GM19455 (cell line): ENCODE results near the gene TUBA1B.
"Not testable (repeated sequence)": the region's sequence is repeated elsewhere in the genome, so short reads cannot be mapped to it uniquely, and the experiment has no call there.

Source experiments
- ATAC-seq: cut with Tn5 transposase; IDR thresholded peaks from one replicate; pipeline ENCODE4 v1.9.1; 2021; ENCODE audit not compliant: unreplicated experiment

The TUBA1B gene

DNA sequence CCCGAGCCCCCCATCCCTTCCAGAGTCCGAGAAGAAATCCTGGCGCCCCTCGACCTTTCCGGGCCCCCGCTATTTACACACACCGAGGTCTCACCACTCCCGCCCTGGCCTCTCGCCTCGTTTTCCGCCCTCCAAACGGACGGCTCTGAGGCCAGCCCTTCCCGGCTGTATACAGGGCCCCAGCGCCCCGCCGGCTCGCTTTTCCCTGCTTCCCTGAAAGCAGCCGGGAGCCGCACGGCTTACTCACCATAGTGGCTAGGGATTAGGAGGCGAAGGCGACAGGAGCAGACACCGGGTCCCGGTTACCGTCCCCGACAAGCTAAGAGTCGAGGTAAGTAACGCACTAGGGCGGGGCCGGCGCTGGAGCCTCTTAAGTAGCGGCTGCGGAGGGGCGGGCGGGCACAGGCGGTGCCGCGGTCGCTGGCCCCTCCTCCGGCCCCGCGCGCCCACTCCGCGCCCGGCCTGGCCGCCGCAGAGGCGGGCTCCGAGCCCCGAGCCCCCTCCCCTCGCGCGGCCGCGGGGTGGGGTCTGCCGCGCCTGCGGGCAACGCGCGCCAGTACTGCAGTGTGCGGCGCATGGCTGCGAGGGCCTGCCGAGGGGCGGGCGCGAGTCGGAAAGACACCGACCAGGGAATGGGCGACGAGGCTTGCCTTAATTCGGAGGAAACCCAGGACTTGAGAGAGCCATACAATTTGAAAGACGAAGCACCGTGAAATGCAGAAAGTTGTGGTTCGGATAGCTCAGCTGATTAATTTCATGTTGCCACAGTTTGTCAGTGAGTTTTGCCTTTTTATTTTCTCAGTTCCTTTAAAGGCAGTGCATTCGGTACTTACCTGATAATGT lies at the start of gene TUBA1B:
Gene TUBA1B, minus strand, starts transcription at position 345 of the 843 bp plus-strand sequence. Its CDS starts 95 bp downstream, at position 250.
- peak; percentile 62 for ATAC-seq

DNA sequence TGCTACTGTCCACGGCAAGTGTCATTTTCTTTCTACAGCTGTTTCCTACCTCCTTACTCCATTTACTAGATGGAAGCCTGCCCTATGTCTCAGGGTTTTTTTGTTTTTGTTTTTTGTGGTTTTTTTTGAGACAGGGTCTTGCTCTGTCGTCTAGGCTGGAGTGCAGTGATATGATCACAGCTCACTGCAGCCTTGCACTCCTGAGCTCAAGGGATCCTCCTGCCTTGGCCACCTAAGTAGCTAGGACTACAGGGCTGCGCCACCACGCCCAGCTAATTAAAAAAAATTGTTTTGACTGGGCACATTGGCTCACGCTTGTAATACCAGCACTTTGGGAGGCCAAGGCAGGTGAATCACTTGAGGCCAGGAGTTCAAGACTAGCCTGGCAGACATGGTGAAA lies 43.0 kb upstream of the TUBA1B start:
- no peak for ATAC-seq

DNA sequence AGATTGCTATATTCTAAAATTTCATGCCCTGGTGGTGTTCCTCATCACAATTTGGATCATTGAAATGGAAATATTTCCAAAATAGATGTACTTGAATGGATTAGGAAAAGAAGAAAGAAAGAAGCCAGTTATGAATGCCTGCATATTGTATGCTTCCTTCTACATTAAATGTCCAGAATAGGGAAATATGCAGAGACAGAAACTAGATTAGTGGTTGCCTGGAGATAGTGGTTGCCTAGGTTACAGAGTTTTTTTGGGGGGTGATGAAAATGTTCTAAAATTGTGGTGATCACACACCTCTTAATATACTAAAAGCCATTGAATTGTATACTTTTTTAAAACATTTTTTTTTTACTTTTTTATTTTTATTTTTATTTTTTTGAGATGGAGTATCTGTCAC lies 39.7 kb upstream of the TUBA1B start:
- no peak for ATAC-seq

DNA sequence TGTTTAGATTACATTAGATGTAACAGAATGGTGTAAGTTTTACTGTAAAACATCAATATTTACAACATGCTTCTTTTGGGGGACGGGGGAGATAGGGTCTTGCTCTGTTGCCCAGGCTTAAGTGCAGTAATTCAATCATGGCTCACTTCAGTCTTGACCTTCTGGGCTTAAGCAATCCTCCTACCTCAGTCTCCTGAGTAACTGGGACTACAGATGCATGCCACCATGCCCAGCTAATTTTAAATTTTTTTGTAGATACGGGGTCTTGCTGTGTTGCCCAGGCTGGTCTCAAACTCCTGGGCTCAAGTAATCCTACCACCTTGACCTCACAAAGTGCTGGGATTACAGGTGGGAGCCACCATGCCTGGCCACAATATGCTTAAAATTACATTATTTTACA lies 33.9 kb upstream of the TUBA1B start:
- no peak for ATAC-seq

DNA sequence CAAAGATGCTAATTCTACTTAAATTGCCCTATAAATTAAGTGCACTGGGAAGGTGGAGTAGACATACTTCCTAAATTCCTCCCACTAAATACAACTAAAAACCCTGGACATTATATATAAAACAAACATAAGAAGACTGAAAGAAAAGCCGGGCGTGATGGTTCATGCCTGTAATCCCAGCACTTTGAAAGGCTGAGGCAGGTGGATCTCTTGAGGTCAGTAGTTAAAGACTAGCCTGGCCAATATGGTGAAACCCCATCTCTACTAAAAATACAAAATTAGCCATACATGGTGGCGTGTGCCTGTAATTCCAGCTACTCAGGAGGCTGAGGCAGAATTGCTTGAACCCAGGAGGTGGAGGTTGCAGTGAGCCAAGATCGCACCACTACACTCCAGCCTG lies 30.7 kb upstream of the TUBA1B start:
- ATAC-seq = not testable (repeated sequence)

DNA sequence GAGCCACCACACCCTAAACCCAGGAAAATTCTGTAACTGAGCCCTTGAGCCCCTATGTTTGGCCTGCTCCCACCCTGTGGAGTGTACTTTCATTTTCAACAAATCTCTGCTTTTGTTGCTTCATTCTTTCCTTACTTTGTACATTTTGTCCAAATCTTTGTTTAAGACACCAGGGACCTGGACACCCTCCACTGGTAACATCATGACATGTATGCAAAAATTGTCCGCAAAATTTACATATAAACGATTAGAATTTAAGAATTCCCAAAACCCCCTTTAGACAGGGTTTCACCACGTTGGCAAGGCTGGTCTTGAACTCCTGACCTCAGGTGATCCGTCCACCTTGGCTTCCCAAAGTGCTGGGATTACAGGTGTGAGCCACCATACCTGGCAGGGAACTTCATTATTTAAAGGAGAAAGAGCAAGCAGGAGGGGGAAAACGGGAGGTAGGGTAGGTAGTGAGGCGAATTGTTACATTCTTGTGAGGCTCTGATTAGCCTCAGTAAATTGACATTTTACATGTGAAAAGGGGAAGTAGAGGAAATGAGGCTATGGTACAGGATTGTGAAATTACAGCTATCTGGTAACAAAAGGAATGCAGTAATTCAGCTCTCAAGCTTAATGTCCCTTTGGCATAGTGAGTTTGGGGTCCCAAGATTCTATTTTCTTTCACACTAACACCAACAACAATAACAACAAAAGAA lies 30.0 kb upstream of the TUBA1B start:
- no peak for ATAC-seq

DNA sequence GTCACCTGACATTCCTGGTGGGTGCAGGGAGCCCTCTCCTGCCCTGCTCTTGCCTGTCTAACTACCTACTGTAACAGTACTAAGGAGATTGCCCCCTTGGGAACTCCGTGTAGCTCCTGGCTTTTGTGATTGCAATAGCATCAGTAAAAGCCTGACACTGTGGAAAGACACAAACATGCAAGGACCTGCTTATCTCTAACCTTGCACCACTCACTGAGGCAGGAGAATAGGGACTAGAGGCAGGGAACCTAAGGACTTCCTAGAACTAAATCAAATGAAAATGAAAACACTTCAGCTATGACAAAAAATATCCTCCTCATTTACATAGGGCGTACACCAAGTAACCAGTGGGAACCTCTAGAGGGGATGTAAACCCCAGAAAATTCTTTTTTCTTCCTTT lies 29.2 kb upstream of the TUBA1B start:
- no peak for ATAC-seq

DNA sequence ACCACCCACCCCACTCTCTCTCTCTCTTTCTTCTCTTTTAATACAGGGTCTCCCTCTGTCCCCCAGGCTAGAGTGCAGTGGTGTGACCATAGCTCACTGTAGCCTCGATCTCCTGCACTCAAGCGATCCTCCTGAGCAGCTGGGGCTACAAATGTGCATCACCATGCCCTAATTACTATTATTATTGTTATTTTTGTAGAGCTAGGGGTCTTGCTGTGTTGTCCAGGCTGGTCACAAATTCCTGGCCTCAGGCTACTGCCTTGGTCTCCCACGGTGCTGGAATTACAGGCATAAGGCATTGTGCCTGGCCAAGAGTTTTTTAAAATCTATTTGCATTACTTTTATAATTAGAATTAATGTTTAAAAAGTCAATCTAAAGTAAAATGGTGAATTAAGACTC lies 23.0 kb upstream of the TUBA1B start:
- no peak for ATAC-seq

DNA sequence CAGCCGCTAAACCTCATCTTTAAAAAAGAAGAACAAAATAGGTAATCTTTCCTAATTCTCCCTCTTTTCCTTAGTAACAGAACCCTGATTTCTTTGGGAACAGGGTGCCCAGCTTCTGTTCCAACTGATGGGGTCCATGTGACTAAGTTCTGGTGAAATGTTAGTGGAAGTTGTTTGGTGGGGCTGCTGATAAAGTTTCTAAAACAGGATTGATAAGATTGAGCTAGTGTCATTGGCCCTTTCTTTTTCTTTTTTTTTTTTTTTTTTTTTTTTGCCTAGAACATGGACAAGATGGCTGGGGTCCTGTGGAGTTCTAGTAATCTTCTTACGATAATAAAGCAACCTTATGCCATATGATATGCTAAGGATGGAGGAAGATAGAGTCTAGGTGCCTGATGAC lies 16.2 kb upstream of the TUBA1B start:
- ATAC-seq = no peak

DNA sequence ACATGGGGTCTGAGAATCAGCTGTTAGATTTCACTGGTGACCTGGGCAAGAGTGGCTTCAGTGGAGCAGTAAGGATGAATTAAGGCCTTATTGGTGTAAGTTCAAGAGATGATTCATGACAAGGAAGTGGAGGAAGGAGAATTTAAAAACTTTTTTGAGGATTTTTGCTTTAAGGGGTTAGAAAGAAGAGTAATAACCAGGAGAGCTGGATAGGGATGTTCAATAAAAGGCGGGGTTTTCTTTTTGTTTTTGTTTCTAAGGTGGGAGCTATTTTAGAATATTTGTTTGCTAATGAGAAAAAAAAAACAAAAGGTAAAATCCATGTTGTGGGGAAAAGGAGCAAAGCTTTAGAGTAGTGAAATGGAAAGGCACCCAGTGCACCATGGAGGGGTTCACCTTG lies 15.2 kb upstream of the TUBA1B start:
- no peak for ATAC-seq

DNA sequence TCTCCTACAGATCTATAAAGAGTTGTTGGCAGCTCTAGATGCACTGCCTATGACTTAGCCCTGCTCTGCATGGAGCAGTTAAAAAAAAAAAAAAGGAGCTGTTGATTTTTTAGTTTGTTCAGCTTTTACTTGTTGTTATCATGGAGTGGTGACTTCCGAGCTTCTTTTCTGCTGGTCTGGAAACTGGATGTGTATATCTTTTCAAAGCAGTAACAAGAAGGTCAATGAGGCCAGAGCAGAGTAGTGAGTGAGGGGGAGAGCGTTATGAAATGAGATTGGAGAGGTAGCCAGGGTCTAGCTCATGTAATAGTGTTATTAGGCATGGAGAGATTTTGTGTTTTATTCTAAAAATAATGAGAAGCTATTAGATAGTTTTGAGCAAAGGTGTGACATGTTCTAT lies 13.2 kb upstream of the TUBA1B start:
- no peak for ATAC-seq

DNA sequence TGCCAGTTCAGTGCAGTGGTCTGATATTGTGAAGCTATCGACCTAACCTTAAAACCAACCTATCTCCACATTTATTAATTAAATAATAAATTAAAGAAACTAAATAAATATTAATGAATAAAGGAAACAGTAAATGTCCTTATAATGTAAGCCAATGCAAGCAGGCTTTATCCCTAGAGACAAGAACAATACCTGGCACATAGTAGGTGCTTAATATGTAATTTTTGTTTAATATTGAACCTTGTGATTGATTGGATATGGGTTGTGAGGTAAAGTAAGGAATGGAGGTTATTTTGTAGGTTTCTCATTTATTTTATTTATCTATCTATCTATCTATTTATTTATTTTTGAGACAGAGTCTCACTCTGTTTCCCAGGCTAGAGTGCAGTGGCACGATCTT lies 7.8 kb upstream of the TUBA1B start:
- no peak for ATAC-seq

DNA sequence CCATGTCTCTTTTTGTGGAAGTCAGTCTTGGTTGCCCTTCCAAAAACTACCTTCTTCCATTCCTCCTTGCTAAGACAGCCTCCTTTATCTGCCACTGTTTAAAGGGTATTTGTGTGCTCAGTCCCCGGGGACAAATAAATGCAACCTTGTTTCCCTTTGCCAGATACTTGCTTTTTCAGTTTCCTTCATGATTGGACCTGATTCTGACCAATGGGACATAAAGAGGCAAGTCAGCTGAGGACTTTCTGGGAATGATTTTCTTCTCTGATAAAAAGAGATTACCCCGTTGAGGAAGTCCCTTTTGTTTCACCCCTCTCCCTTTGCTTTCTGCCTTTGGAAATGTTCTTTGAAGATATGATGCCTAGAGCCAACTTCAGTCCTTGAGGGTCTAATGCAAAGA lies 7.4 kb upstream of the TUBA1B start:
- ATAC-seq = no peak

DNA sequence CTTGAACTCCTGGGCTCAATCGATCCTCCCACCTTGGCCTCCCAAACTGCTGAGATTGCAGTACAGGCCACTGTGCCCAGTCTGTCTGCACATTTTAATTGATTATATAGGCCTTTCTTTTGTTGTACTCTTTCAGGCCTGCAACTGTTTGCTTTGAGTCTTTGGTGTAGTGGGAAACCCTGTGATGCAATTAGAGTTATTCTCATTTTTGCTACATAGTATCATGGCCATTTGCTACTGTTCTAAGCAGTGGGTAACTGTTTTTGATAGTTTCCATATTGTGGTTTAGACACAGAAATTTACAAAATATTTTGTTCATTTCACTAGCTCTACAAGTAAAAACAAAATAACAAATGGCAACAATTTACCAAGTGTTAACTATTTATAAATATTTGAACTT lies 6.3 kb upstream of the TUBA1B start:
- no peak for ATAC-seq

DNA sequence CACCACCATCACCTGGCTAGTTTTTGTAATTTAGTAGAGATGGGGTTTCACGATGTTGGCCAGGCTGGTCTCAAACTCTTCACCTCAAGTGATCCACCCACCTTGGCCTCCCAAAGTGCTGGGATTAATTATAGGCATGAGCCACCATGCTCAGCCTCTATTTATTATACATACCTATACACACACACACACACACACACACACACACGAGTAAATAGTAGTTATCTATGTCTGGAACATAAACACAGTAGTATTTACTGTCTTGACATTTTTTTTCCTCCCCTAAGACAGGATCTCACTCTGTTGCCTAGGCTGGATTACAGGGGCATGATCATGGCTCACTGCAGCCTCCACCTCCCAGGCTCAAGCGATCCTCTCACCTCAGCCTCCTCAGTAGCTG lies 5.8 kb upstream of the TUBA1B start:
- not testable (repeated sequence) for ATAC-seq

DNA sequence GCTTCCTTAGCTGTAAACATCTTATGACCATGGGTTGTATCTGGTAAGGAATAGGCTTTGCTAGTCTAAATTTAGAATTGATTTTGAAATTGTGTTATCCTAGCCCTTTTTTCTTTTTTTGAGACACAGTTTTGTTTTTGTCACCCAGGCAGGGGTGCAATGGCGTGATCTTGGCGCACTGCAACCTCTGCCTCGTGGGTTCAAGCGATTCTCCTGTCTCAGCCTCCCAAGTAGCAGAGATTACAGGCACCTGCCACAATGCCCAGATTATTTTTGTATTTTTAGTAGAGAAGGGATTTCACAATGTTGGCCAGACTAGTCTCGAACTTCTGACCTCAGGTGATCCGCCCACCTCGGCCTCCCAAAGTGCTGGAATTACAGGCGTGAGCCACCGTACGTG lies 2.4 kb upstream of the TUBA1B start:
- ATAC-seq = no peak

DNA sequence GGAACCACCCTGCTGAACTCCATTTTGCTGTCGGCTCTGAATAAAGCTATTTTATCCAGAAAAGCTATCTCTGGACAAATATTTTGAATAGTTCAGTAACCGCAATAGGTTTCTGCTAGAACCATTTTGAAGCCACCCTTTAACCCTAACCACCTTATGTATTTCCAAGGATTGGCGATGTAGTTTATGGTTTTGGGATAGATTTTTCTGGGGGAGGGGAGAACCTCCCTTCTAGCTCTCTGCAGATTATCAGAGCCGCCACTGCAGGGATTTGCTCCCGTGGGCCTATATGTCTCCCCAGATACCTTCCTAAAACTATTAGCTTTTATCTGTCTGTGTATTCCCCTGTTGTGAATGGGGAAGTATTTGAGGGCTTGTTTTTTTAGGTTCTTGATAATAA lies 1.8 kb upstream of the TUBA1B start:
- no peak for ATAC-seq

DNA sequence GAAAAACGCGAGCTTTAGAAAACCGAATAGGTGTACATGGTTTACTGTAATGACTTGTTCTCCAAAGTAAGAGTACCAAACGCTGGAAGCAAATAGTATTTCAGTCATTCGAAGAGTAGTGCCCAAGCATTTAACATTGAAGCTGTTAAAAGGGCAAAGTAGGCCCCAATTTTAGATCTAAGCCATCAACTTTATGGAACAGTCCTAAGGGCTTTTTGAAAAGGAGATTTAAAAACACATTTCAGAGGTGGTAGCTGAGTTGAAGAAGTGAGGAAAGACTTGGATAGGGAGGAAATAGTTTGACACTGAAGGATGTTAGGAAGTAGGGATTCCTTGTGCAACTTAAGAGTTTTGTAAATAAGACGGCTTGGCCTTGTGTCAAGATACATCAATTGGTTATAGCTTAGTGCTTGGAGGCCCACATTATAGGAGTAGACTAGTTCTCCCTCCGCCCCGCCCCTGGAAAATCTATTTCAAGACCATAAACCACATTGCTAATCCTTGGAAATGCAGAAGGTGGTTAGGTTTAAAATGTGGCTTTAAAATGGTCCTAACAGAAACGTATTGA lies 783 bp upstream of the TUBA1B start:
- ATAC-seq = no peak

DNA sequence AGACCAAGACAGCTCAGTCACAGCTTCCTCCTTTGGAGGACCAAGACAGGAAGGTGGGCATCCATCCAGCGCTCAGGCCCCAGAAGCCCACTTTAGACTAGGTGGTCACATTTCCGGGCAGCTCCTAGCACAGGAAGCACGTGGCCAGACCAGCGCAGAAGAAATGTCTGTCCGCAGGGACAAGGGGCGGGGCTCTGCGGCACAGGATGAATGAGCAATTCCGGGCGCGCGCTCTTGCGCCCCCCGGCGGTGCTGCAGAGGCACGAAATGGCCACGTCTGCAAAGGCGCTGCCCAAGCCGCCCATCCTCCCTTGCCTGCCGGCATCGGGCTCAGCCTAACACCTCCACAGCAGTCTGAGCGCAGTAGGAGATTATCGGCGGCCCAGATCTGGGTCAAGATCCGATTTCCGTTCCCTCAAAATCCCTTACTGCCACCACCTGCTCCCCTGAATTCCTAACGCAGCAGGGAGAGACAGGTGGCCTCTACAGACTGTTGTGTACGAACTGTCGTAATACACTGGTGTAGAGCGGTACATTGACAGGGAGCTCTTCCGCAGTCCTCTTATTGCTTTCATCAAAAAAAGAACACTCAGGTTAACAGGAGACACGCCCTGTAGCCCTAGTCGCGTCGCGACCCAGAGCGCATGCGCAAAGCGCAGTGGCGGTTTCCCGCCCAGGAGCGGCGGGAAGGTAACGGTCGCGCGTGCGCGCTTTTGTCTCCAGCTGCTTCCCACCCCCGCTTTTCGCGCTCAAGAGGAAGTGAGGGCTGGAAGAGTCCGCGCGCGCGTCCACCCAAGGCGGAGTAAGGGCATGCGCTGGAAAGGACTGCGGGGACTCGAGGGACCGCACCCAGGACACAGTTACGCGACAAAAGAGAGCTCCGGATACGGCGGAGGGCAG lies 794 bp downstream of the TUBA1B start:
- ATAC-seq = peak; percentile 48

DNA sequence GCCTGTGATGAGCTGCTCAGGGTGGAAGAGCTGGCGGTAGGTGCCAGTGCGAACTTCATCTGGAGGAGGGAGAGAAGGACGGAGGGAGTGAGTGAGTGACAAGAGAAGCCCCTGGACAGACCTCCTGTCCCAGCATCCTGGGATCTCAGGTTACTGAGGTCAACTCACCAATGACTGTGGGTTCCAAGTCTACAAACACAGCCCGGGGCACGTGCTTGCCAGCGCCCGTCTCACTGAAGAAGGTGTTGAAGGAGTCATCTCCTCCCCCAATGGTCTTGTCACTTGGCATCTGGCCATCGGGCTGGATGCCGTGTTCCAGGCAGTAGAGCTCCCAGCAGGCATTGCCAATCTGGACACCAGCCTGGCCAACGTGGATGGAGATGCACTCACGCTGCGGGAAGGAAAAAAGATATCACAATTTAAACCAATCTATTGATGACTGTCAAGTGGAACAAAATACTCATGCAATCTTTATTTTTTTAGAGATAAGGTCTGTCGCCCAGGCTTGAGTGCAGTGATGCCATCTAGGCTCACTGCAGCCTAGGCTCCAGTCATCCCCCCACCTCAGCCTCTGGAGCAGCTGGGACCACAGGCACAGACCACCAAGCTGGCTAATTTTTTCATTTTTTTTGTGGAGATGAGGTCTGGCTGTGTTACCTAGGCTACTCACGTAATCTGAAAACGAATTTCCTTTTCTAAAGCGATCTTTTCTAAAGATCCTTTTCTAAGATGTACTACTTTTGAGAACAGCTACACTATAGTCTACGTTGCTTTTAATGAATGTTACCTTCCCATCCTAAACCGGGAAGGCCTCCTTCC lies 1.7 kb downstream of the TUBA1B start:
- no peak for ATAC-seq
